GM19372 (cell line): ENCODE data around the gene KBTBD8.

Experiments used
- ATAC-seq: cut with Tn5 transposase; IDR thresholded peaks from one replicate; pipeline ENCODE4 v1.9.1; 2021; ENCODE audit warnings: mild to moderate bottlenecking, low read depth, moderate library complexity; ENCODE audit not compliant: unreplicated experiment

Gene KBTBD8

GRCh38 chr3:67033079-67033478 lies 35.0 kb downstream of the KBTBD8 start:
- no peak for ATAC-seq

- no peak for ATAC-seq
Measured at GRCh38 chr3:67034371-67034770, 36.3 kb downstream of the KBTBD8 start.

- no peak for ATAC-seq
Measured at GRCh38 chr3:67037615-67038014, 39.5 kb downstream of the KBTBD8 start.

GRCh38 chr3:67044295-67044694 lies 46.2 kb downstream of the KBTBD8 start:
- ATAC-seq = no peak

GRCh38 chr3:67044955-67045354 lies 46.8 kb downstream of the KBTBD8 start:
- ATAC-seq = no peak

- ATAC-seq = no peak
Measured at GRCh38 chr3:67045711-67046465, 47.8 kb downstream of the KBTBD8 start.

- ATAC-seq = no peak
Measured at GRCh38 chr3:67047051-67047450, 48.9 kb downstream of the KBTBD8 start.

GRCh38 chr3:67048067-67048714 lies 50.1 kb downstream of the KBTBD8 start:
- ATAC-seq = peak; percentile 90

GRCh38 chr3:67048715-67049074 lies 50.6 kb downstream of the KBTBD8 start:
- ATAC-seq = peak; percentile 51

- ATAC-seq = no peak
Measured at GRCh38 chr3:67059443-67059842, 61.3 kb downstream of the KBTBD8 start.
